ENCODE data around the gene ARHGAP10. TPM values are rescaled to one million over a fixed set of nuclear protein-coding genes. Genes with fewer than 3 reads are reported as not detected.
"Not testable (repeated sequence)": the region's sequence is repeated elsewhere in the genome, so short reads cannot be mapped to it uniquely, and the experiment has no call there.

ARHGAP10 gene
- total RNA-seq, 2 experiments from 2014 or later: 5.8 to 6.1 TPM

DNA sequence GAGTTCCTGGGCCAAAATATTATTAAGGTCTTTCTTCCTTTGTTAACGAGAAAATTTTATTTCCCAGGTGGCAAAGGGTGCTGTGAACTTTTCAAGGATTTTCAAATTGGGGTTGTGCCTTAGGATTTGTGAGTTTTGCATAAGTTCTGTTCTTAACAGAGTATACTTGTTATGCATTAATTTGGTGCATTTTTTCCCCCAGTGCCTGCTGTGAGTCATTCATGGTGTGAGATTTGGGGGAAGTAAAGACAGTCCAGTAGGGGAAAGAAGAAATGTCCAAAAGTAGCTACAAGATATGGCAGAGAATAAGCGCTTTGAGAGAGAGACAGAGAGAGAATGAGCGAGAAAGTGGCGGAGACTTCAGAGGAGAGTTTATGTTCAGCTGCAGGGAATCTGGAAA is 239.2 kb downstream of the ARHGAP10 start:
- Mint-ChIP-seq H3K4me1 (no peaks in the 10 kb centered on the region), H3K4me3 (no peak overlapping the region), H3K27me3 (no peaks in the 10 kb centered on the region), H3K27ac (no peak overlapping the region), H3K36me3 (peaks cover 15% of the 10 kb centered on the region), H3K9me3 (peaks cover 9% of the 10 kb centered on the region)
- no peak for DNase-seq

DNA sequence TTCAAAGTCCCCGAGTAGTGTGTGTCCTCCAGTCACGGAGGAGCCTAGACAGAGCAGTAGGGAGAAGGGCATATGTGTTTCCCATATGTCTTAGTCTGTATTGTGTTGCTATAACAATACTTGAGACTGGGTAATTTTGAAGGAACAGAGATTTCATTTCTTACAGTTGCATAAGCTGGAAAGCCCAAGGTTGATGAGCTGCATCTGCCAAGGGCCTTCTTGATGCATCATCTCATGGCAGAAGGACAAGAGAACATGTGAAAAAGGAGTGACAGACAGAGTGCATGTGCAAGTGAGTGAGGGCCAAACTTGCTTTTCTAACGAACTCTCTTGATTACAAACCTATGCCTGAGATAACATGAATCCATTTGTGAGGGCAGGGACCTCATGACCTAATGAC is 243.4 kb downstream of the ARHGAP10 start:
- DNase-seq: no peak
- Mint-ChIP-seq H3K27me3 (no peaks in the 10 kb centered on the region), H3K36me3 (peaks cover 22% of the 10 kb centered on the region), H3K27ac (no peak overlapping the region), H3K9me3 (peaks cover 11% of the 10 kb centered on the region), H3K4me1 (no peaks in the 10 kb centered on the region), H3K4me3 (no peak overlapping the region)

DNA sequence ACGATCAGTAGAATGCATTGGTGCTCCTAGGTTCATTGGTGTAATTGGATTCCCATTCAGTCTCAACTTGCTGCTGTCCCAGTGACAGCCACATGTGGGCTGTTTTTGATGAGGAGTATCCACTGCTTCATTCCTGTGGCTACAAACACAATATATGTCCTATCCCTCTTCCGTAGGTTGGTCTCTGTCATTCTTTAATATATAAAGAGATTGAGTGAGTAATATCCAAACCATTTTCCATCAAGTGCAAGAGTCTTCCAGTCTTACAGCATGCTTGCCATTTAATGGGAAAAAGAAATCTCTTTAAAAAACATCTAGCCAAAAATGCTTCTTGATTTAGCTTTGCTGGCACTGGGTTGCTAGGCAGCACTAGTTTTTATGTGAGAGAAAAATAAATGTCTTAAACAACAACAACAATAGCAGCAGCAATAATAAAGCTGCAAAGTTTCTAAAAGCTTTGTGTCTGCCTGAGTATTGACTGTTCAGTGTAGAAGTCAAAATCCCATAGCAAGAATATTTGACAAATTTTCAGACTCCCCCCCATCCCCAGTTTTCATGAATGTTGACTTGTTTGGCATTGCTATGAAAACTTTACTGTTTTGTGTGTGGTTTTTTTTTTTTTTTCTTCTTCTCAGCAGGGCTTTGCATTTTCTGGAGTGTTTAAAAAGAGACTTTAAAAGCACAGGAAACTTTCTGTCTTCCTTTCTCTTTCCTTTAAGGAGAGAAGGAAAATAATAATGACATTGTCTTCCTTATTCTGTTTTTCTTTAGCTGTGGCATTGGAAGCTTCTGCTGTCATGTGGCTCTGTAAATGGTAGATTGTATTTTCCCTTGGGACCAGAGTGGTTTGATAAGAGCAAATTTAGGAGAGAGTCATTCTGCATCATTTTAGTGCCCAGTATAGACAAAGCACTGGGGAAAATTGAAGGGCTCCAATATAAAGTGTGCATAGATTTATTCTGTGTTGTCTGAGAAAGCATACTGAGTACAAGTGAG is 244.3 kb downstream of the ARHGAP10 start:
- Mint-ChIP-seq H3K9me3 (peaks cover 11% of the 10 kb centered on the region), H3K27me3 (no peaks in the 10 kb centered on the region)

DNA sequence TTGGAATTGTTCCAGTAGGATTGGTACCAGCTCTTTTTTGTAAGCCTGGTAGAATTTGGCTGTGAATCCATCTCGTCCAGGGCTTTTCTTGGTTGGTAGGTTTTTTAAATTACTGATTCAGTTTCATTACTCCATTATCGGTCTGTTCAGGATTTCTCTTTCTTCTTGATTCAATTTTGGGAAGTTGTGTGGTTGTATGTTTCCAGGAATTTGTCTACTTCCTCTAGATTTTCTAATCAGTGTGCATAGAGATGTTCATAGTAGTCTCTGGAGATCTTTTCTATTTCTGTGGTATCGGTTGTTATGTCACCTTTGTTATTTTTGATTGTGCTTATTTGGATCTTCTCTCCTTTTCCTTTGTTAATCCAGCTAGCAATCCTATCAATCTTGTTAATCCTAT is 248.7 kb downstream of the ARHGAP10 start:
- peaks cover 7% of the 10 kb centered on the region for H3K4me1 Mint-ChIP-seq
- H3K4me3 Mint-ChIP-seq: no peak overlapping the region
- H3K9me3 Mint-ChIP-seq: peaks cover 2% of the 10 kb centered on the region
- peaks cover 3% of the 10 kb centered on the region for H3K27me3 Mint-ChIP-seq
- no peak overlapping the region for H3K27ac Mint-ChIP-seq
- DNase-seq: no peak
- H3K36me3 Mint-ChIP-seq: peaks cover 10% of the 10 kb centered on the region

More for the DNA sequence above, 244.3 kb downstream of the ARHGAP10 start:
- H3K4me1 Mint-ChIP-seq: peaks cover 3% of the 10 kb centered on the region
- no peak for DNase-seq
- H3K36me3 Mint-ChIP-seq: peaks cover 20% of the 10 kb centered on the region
- no peak overlapping the region for H3K27ac Mint-ChIP-seq
- H3K4me3 Mint-ChIP-seq: no peak overlapping the region

DNA sequence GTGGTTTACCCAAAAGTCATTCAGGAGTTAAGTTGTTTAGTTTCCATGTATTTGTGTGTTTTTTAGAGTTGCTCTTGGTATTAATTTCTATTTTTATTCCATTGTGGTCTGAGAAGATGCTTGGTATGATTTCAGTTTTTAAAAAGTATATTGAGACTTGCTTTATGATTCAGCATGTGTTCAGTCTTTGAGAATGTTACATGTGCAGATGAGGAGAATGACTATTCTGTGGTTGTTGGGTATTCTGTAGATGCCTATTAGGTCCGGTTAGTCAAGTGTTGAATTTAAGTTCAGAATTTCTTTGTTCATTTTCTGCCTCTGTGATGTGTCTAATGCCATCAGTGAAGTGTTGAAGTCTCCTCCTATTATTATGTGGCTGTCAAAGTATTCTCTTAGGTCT is 249.4 kb downstream of the ARHGAP10 start:
- Mint-ChIP-seq H3K36me3 (peaks cover 10% of the 10 kb centered on the region), H3K27me3 (peaks cover 3% of the 10 kb centered on the region), H3K4me1 (peaks cover 7% of the 10 kb centered on the region), H3K27ac (no peak overlapping the region), H3K9me3 (peaks cover 2% of the 10 kb centered on the region), H3K4me3 (no peak overlapping the region)
- DNase-seq: no peak

DNA sequence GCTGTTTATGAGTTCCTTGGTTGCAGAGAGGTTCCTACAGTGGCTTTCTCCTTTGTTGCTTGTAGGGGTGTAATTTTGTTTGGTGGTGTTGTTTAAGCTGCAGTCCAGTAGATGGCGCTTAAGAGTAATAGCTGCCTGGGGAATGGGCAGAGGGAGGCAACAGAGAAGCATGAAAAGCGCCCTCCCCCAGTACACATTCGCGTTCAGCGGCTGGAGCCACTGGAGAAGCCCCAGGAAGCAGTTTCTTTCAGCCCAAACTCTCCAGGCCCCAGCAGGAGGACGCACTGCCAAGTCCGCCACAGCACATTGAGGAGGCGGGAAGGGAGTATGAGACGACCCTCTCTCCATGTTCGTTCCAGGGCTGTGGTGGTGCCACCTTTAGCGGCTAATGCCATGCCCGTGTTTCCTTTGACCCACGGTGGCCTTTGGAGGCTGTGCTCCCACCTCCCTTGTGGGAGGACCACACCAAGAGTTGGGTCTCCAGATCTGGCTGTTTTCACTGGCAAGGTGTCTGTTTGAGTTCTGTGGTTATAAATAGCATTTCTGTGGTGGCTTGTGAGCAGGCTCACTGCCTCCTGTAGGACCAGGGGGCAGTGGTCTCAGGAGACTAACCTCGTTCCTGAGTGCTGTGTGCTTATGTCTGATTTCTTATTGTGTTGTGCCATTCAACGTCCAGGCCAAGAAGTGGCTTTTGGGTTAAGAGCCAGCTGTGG is 252.3 kb downstream of the ARHGAP10 start:
- Mint-ChIP-seq H3K4me1 (peaks cover 7% of the 10 kb centered on the region), H3K9me3 (no peaks in the 10 kb centered on the region), H3K36me3 (peaks cover 1% of the 10 kb centered on the region), H3K27me3 (peaks cover 3% of the 10 kb centered on the region), H3K4me3 (no peak overlapping the region), H3K27ac (no peak overlapping the region)
- peak; percentile 5 for DNase-seq

DNA sequence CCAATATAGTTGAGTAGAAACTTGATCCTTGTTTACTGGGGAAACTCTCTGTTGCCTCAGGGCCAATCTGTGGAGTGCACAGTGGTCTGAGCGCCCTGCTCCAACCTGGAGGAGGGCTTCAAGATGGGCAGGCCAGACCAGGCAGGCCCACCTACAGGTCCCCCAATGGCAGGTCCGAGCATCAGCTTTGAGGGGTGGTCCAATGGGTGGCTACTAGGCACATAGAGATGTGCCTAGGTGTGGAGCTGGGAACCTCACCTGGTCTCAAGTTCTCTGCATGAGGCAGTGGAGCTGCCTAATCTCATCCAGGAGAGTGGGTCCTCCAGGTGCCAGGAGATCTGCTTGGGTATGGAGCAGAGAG is 252.9 kb downstream of the ARHGAP10 start:
- H3K4me1 Mint-ChIP-seq: peaks cover 7% of the 10 kb centered on the region
- no peak for DNase-seq
- H3K27ac Mint-ChIP-seq: no peak overlapping the region
- H3K9me3 Mint-ChIP-seq: no peaks in the 10 kb centered on the region
- peaks cover 1% of the 10 kb centered on the region for H3K36me3 Mint-ChIP-seq
- peaks cover 3% of the 10 kb centered on the region for H3K27me3 Mint-ChIP-seq
- no peak overlapping the region for H3K4me3 Mint-ChIP-seq

DNA sequence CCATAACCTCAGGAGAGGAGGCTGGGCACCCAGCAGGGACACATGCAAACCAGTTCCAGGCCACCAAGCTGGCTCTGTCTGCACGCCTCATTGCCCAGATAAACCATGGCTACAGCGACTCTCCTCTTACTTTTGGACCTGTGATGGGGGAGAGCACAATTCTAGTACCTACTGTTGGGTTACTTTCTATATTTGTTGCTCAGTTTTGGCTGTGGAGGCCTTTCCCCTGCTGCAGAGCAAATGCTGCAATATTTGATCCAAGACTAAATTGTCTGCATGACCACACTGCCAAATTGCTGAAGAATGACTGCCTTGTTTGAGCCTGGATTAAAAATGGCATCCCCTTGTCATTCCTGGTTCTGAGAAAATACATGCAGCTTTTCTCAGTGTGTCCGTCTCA is 253.5 kb downstream of the ARHGAP10 start:
- H3K4me1 Mint-ChIP-seq: peaks cover 7% of the 10 kb centered on the region
- H3K4me3 Mint-ChIP-seq: no peak overlapping the region
- no peak for DNase-seq
- H3K27me3 Mint-ChIP-seq: peaks cover 3% of the 10 kb centered on the region
- no peaks in the 10 kb centered on the region for H3K9me3 Mint-ChIP-seq
- H3K36me3 Mint-ChIP-seq: peaks cover 1% of the 10 kb centered on the region
- no peak overlapping the region for H3K27ac Mint-ChIP-seq

DNA sequence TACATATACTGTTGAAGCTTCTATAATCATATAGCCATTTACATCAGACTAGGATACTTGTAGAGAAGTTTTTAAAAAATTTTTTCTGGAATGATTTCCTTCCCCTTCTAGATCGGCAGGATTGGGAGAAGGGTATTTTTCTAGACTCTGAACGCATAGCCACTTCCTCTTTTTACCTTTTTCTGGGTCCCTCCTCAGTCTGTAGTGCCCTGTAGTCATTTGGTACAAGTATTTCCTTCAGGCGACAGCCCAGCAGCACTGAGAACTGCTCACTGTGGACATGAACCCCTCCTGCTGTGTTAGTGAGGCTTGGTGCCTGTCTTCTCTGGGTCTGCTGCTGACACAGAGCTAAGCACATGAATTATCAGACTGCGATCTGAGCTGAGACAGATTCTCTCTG is 255.4 kb downstream of the ARHGAP10 start:
- no peaks in the 10 kb centered on the region for H3K4me1 Mint-ChIP-seq
- no peaks in the 10 kb centered on the region for H3K27me3 Mint-ChIP-seq
- no peaks in the 10 kb centered on the region for H3K9me3 Mint-ChIP-seq
- no peak for DNase-seq
- peaks cover 1% of the 10 kb centered on the region for H3K36me3 Mint-ChIP-seq
- no peak overlapping the region for H3K4me3 Mint-ChIP-seq
- no peak overlapping the region for H3K27ac Mint-ChIP-seq

DNA sequence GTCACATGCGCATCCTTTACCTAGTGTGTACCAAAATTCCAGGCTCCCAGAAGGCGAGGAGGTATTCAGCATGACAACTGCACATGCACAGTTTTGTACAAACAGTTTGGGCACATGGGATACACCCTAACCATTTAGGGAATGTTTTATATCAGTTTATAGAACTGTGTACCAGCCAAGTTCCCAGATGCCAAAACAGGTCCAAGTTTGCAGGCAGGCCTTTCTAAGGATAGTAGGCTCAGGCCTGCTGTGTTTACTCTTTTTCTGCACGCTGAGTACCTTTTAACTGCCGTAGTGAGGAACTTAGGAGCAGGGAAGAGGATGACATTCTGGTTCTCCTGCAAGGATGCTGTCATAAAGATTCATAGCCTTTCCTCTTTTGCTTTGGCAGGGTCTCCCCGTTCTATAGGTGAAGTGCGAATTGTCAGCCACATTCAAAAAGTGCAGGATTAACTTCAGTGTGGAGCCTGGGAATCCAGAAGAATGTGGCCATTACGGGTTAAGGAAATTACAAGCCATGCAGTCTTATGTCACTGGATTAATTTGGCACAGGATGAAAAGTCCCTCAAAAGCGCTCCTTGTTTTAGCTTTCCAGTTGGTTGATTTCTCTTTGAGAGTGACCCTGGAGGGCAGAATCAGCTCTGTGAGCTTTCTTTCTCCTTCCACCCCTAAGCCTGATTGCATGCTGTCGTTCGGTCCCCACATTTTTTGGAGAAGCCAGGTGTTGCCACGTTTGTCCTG is 259.8 kb downstream of the ARHGAP10 start:
- Mint-ChIP-seq H3K27ac (no peak overlapping the region), H3K36me3 (no peaks in the 10 kb centered on the region), H3K4me3 (no peak overlapping the region), H3K27me3 (no peaks in the 10 kb centered on the region), H3K4me1 (no peaks in the 10 kb centered on the region), H3K9me3 (no peaks in the 10 kb centered on the region)
- DNase-seq: no peak

DNA sequence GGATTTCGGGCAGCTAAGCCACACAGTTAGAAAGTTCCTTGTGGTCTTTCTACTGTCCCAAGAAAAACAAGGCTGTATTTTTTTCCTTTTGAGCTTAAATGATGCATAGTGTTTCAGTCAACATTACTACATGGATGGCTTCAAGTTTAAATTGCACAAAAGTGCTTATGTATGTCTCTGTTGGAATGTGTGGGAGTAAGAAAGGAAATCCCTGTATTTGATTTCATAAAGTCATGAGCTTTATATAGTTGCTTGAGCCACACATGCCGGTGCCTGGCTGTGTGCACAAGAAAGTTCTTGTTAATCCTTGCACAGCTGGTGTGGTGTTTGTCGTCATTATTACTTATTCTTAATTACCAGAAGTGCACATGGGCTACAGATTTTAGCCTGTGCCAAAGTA is 262.2 kb downstream of the ARHGAP10 start:
- H3K27ac Mint-ChIP-seq: no peak overlapping the region
- no peak overlapping the region for H3K4me3 Mint-ChIP-seq
- no peaks in the 10 kb centered on the region for H3K9me3 Mint-ChIP-seq
- H3K27me3 Mint-ChIP-seq: no peaks in the 10 kb centered on the region
- H3K36me3 Mint-ChIP-seq: no peaks in the 10 kb centered on the region
- no peak for DNase-seq
- no peaks in the 10 kb centered on the region for H3K4me1 Mint-ChIP-seq

DNA sequence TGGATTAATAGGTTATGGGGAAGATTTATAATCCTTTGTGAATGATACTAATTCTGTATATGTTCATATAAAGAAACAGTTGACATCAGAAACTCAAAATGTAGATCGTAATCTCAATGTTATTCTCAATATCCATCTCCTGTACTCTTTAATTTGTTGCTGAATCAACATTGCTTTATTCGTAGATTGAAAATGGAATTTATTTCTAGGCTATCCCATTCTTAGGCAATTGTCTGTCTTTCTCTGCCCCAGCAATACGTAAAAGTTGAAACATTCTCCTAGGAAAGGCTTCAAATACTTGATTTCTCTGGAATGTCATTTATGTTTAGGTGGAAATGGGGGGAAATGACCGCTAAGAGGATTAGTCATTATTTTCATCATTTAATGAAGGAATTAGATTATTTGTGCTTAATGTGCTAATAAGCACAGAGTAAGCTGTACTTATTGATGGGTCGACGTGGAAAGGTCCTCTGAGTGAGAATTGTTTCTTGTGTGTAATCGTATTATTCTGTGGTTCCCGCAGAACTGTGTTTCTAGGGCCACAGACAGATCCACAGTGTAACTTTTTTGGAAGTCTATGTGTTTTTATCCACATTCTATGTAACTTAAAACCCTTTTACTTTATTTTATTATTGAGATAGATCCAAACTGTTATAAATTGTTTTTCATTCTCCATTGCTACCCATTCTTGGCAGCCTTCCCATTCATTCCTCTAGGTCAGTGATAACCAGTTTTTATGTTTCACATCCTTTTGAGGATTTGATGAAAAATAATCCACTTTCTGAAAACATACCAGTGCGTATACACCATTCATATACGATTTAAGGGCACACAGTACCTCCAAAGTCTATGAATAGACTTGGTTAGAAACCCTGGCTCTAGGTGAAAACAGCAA is 262.9 kb downstream of the ARHGAP10 start:
- Mint-ChIP-seq H3K4me3 (no peak overlapping the region), H3K4me1 (no peaks in the 10 kb centered on the region), H3K36me3 (no peaks in the 10 kb centered on the region), H3K27me3 (no peaks in the 10 kb centered on the region), H3K27ac (no peak overlapping the region), H3K9me3 (no peaks in the 10 kb centered on the region)
- no peak for DNase-seq

DNA sequence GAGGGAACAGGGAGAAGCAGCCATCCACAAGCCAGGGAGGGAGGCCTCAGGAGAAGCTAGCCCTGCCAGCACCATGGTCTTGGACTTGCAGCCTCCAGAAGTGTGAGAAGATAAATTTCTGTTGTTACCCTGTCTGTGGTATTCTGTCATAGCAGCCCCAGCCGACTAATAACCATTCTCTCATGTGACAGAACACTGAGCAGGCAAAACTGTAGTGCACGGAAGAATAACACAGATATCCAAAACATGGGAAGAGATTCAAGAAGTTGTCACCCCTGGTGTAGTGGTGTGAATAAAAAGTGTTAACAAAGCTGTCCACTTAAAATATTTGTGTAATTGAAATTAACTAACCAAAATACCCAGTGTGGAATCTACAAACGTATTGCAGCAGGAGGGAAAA is 265.0 kb downstream of the ARHGAP10 start:
- Mint-ChIP-seq H3K36me3 (peaks cover 7% of the 10 kb centered on the region), H3K27me3 (no peaks in the 10 kb centered on the region), H3K9me3 (peaks cover 3% of the 10 kb centered on the region), H3K4me1 (no peaks in the 10 kb centered on the region), H3K4me3 (no peak overlapping the region), H3K27ac (no peak overlapping the region)
- no peak for DNase-seq

DNA sequence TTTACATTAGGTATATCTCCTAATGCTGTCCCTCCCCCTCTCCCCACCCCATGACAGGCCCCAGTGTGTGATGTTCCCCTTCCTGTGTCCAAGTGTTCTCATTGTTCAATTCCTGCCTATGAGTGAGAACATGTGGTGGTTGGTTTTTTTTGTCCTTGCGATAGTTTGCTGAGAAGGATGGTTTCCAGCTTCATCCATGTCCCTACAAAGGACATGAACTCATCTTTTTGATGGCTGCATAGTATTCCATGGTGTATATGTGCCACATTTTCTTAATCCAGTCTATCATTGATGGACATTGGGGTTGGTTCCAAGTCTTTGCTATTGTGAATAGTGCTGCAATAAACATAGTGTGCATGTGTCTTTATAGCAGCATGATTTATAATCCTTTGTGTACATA is 268.1 kb downstream of the ARHGAP10 start:
- H3K4me3 Mint-ChIP-seq, H3K9me3 Mint-ChIP-seq, H3K27me3 Mint-ChIP-seq, DNase-seq, H3K27ac Mint-ChIP-seq, H3K4me1 Mint-ChIP-seq, H3K36me3 Mint-ChIP-seq: not testable (repeated sequence)

Measured in activated naive CD8-positive, alpha-beta T cell treated with anti-CD3 and anti-CD28 coated beads for 36 hours (primary cell).